PFSK-1 (cell line): ENCODE measurements around the gene C16orf96.

Source experiments
- FOXP2 ChIP-seq: optimal IDR thresholded peaks from 2 replicates; pipeline ENCODE3; 2011; ENCODE audit warnings: borderline replicate concordance, control low read depth, inconsistent platforms; ENCODE audit not compliant: insufficient read depth; ENCODE audit errors: extremely low read length, extremely low read depth
- POLR2AphosphoS5 ChIP-seq: IDR thresholded peaks from 2 replicates; pipeline ENCODE4 v1.6.1; 2012; ENCODE audit warnings: low read depth, mild to moderate bottlenecking, control low read depth, low read length, moderate library complexity
- SIN3A ChIP-seq: IDR thresholded peaks from 2 replicates; pipeline ENCODE4 v1.6.1; 2012; ENCODE audit warnings: mild to moderate bottlenecking, low read length, moderate library complexity, borderline replicate concordance; ENCODE audit not compliant: insufficient read depth
- TAF1 ChIP-seq: IDR thresholded peaks from 2 replicates; pipeline ENCODE4 v1.6.1; 2012; ENCODE audit warnings: low read length, control low read depth, borderline replicate concordance; ENCODE audit not compliant: insufficient read depth
- TF ChIP-seq, protein P1 (sequence below), 2 experiments: IDR thresholded peaks; 2 replicates each; pipeline versions ENCODE4 v1.6.1 to v1.8.0; 2011 to 2012; ENCODE audit warnings: low read depth in 2 of 2, low read length in 2 of 2, control low read depth in 1 of 2, inconsistent platforms in 1 of 2, mild to moderate bottlenecking in 1 of 2, moderate library complexity in 1 of 2; ENCODE audit not compliant: insufficient read depth in 1 of 2

Gene C16orf96

DNA sequence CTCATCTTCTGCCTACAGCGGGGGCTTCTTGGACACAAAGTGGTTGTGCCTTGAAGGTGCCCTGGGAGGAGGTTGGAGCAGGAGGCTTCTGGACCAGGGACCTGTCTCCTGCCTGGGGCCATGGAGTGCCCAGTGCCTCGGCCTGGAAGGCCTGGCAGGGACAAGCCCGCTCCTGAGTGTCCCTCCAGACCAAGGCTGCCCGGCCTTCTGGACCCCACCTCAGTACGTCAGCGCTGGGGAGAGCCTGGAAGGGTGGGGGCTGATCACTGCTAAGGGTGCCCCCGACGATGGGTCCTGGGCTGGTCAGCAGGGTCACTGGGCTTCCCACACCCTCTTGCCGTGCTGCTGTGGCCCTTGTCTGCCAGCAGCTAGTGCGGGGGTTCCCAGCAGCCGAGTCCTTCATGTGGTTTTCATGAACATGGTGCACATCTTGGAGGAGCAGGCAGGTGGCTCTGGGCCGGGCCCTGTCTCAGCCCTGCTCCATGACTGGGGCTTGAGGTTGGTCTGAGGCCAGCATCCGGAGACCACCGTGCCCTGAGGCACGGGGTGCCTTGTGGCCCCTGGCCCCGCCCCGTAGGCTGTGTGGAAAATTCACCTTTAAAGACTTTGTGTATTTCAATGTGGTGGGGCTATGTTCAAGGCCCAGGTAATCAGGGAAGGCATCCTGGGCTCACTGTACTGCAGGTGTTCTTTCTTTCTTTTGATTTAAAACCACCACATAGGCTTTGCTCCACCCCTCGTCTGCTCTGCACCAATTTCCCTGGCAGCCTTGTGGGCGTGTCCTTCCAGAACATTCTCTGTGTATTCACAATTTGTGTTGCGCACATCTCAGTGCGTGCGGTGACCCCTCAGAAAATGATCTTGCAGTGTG is 90.9 kb downstream of the C16orf96 start:
- TF ChIP-seq FOXP2 (no peak), POLR2AphosphoS5 (no peak), SIN3A (no peak), TAF1 (no peak)
- TF ChIP-seq, protein P1, sequence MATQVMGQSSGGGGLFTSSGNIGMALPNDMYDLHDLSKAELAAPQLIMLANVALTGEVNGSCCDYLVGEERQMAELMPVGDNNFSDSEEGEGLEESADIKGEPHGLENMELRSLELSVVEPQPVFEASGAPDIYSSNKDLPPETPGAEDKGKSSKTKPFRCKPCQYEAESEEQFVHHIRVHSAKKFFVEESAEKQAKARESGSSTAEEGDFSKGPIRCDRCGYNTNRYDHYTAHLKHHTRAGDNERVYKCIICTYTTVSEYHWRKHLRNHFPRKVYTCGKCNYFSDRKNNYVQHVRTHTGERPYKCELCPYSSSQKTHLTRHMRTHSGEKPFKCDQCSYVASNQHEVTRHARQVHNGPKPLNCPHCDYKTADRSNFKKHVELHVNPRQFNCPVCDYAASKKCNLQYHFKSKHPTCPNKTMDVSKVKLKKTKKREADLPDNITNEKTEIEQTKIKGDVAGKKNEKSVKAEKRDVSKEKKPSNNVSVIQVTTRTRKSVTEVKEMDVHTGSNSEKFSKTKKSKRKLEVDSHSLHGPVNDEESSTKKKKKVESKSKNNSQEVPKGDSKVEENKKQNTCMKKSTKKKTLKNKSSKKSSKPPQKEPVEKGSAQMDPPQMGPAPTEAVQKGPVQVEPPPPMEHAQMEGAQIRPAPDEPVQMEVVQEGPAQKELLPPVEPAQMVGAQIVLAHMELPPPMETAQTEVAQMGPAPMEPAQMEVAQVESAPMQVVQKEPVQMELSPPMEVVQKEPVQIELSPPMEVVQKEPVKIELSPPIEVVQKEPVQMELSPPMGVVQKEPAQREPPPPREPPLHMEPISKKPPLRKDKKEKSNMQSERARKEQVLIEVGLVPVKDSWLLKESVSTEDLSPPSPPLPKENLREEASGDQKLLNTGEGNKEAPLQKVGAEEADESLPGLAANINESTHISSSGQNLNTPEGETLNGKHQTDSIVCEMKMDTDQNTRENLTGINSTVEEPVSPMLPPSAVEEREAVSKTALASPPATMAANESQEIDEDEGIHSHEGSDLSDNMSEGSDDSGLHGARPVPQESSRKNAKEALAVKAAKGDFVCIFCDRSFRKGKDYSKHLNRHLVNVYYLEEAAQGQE (IDR thresholded peaks at IDR 0.05; ENCODE audit: insufficient read depth in 1 of 2, low read depth in 2 of 2, low read length in 2 of 2) = no peak

DNA sequence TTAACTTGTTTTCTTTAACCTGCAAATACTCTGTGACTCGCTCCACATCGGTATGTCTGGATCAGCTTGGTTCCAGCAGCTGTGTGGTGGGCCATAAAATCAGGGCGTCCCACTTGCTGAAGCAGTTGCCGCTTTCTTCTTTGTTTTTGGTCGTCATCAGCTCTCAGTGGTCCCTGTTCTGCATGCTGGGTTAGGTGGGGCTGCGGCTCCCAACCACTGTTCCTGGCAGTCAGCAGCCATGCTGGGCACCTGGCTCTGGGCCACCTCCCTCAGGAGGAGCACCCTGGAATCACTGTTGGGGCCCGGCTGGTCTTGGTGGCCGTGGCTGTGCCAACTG is 91.5 kb downstream of the C16orf96 start:
- no peak for TF ChIP-seq POLR2AphosphoS5
- TF ChIP-seq TAF1 = no peak
- TF ChIP-seq SIN3A = no peak
- no peak for TF ChIP-seq FOXP2
- TF ChIP-seq, protein P1 (IDR thresholded peaks at IDR 0.05; ENCODE audit: insufficient read depth in 1 of 2, low read depth in 2 of 2, low read length in 2 of 2) = no peak

DNA sequence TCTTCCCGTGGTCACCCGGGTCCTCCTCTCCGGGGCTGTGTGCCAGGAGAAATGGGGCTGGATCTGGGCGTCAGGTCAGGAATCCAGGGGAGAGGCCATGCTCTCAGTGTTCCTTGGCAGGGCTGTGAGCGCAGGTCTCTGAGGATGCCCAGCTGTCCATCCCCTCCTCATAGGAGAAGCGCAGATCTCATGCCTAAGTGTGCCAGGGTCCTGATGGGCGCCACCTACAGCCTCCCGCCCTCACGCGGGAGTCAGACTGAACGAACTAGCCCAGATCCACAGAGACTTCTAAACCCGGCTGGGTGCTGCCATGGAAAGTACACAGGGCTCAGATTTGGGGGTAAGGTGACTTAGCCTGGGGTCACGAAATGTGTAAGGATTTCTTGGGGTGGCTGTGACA is 92.8 kb downstream of the C16orf96 start:
- no peak for TF ChIP-seq FOXP2
- TF ChIP-seq SIN3A = no peak
- TF ChIP-seq, protein P1 (IDR thresholded peaks at IDR 0.05; ENCODE audit: insufficient read depth in 1 of 2, low read depth in 2 of 2, low read length in 2 of 2) = no peak
- TF ChIP-seq POLR2AphosphoS5 = no peak
- no peak for TF ChIP-seq TAF1

DNA sequence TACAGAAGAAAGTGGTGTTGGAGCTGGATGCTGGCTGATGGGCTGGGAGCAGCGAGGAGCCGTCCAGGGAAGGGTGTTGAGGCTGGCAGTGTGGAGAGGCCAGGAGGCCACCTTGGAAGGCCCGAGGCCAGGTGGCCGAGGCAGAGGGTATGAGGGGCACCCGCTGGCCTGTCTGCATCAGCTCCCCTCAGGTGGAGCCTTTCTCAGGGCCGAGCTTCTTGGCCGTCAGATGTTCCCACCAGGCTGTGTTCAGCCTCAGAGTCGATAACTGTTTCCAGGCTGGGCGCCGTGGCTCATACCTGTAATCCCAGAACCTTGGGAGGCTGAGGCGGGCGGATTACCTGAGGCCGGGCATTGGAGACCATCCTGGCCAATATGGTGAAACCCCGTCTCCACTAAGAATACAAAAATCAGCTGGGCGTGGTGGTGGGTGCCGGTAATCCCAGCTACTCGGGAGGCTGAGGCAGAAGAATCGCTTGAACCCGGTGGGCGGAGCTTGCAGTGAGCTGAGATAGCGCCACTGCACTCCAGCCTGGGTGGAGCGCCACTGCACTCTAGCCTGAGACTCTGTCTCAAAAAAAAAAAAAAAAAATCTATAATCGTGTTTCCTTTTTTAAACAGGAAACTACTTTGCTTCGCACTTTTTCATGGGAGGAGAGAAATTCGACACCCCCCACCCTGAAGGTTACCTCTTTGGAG is 93.8 kb downstream of the C16orf96 start:
- TF ChIP-seq FOXP2 = no peak
- no peak for TF ChIP-seq SIN3A
- TF ChIP-seq, protein P1 (IDR thresholded peaks at IDR 0.05; ENCODE audit: insufficient read depth in 1 of 2, low read depth in 2 of 2, low read length in 2 of 2) = no peak
